Tibial artery (tissue), 4 donors: ENCODE results near the gene SMU1.

ENCODE experiments used
- DNase-seq, 2 donors: peaks; one replicate each; pipeline ENCODE4 v3.0.0-alpha.2; 2019
- H3K27ac ChIP-seq, 2 donors: fragments of 200-600 bp; sonication (generic) in 1 of 2; 1 replicate in 1 of 2; 2 replicates in 1 of 2; pipeline ENCODE4 v1.5.1; 2018 to 2019; ENCODE audit warnings: mild to moderate bottlenecking in 1 of 2
- H3K27me3 ChIP-seq, 2 donors: fragments of 200-600 bp; sonication (generic) in 1 of 2; one replicate each; pipeline versions ENCODE4 v1.5.1 to v1.6.0; 2016 to 2019
- H3K36me3 ChIP-seq, 3 donors: fragments of 200-600 bp; sonication (generic) in 2 of 3; one replicate each; pipeline ENCODE4 v1.5.1; 2016 to 2019; ENCODE audit warnings: mild to moderate bottlenecking in 2 of 3
- H3K4me1 ChIP-seq, 4 donors: fragments of 200-600 bp; sonication (generic) in 2 of 4; 1 replicate in 3 of 4; 2 replicates in 1 of 4; pipeline ENCODE4 v1.5.1; 2016 to 2019
- H3K4me3 ChIP-seq, 2 donors: fragments of 200-600 bp; sonication (generic) in 1 of 2; 1 replicate in 1 of 2; 2 replicates in 1 of 2; pipeline ENCODE4 v1.5.1; 2018 to 2019; ENCODE audit warnings: mild to moderate bottlenecking in 2 of 2
- H3K9me3 ChIP-seq, 3 donors: fragments of 200-600 bp; sonication (generic) in 1 of 3; one replicate each; pipeline ENCODE4 v1.5.1; 2016 to 2019
- CTCF ChIP-seq, 2 experiments: fragments of 200-600 bp in 1 of 2; fragments of 450-650 bp in 1 of 2; IDR thresholded peaks; one replicate each; pipeline ENCODE4 v1.5.1; 2017 to 2019; ENCODE audit warnings: antibody characterized with exemption in 2 of 2, mild to moderate bottlenecking in 1 of 2, moderate library complexity in 1 of 2
- intact Hi-C: fragments of 100-400 bp; cut with DNase I; formaldehyde crosslinking; loops from one replicate; pipeline ENCODE4 v1.15.0; 2023; ENCODE audit warnings: low total_unique reads

Gene SMU1

GRCh38 chr9:33044162-33044673 lies 32.3 kb downstream of the SMU1 start:
- intact Hi-C loops, result no loop called here
- peaks cover 13 to 45% (median 44%) of the 10 kb centered on the region in 3 donors for H3K36me3 ChIP-seq

GRCh38 chr9:33043671-33044070 lies 32.8 kb downstream of the SMU1 start:
- Histone ChIP-seq H3K9me3 (no peaks in the 10 kb centered on the region), H3K27ac (peak overlapping the region; percentile 89 to 97), H3K4me1 (peaks cover 0 to 7% (median 5%) of the 10 kb centered on the region in 4 donors), H3K4me3 (peak overlapping the region; percentile 58 to 74), H3K27me3 (no peaks in the 10 kb centered on the region), H3K36me3 (peaks cover 14 to 45% (median 44%) of the 10 kb centered on the region in 3 donors)
- no peak for TF ChIP-seq CTCF (IDR thresholded peaks at IDR 0.05)
- intact Hi-C loops, result no loop called here
- no peak for DNase-seq

More at GRCh38 chr9:33044162-33044673, 32.3 kb downstream of the SMU1 start:
- peak; percentile 89 to 92 for DNase-seq
- H3K4me3 ChIP-seq, result peak overlapping the region; percentile 58 to 74
- peaks cover 0 to 7% (median 5%) of the 10 kb centered on the region in 4 donors for H3K4me1 ChIP-seq
- H3K27ac ChIP-seq, result peak overlapping the region; percentile 89 to 97
- H3K27me3 ChIP-seq, result no peaks in the 10 kb centered on the region
- TF ChIP-seq CTCF (IDR thresholded peaks at IDR 0.05), result no peak
- H3K9me3 ChIP-seq, result no peaks in the 10 kb centered on the region

GRCh38 chr9:33042473-33042872 lies 34.0 kb downstream of the SMU1 start:
- Histone ChIP-seq H3K27ac (no peak overlapping the region), H3K9me3 (no peaks in the 10 kb centered on the region), H3K27me3 (no peaks in the 10 kb centered on the region), H3K36me3 (peaks cover 24 to 45% (median 45%) of the 10 kb centered on the region in 3 donors), H3K4me1 (peaks cover 0 to 7% (median 5%) of the 10 kb centered on the region in 4 donors), H3K4me3 (no peak overlapping the region)
- DNase-seq, result no peak
- TF ChIP-seq CTCF (IDR thresholded peaks at IDR 0.05), result no peak
- intact Hi-C loops, result no loop called here

- Histone ChIP-seq H3K4me3 (no peak overlapping the region), H3K36me3 (peaks cover 29 to 47% (median 45%) of the 10 kb centered on the region in 3 donors), H3K27me3 (no peaks in the 10 kb centered on the region), H3K27ac (no peak overlapping the region), H3K4me1 (peaks cover 0 to 7% (median 5%) of the 10 kb centered on the region in 4 donors), H3K9me3 (no peaks in the 10 kb centered on the region)
- no peak for TF ChIP-seq CTCF (IDR thresholded peaks at IDR 0.05)
- intact Hi-C loops, result no loop called here
- DNase-seq, result no peak
These were observed 34.9 kb downstream of the SMU1 start for GRCh38 chr9:33041432-33042188.

GRCh38 chr9:33040792-33041431 lies 35.6 kb downstream of the SMU1 start:
- H3K4me1 ChIP-seq, result peaks cover 0 to 7% (median 5%) of the 10 kb centered on the region in 4 donors
- intact Hi-C loops, result no loop called here
- no peak for DNase-seq
- H3K27me3 ChIP-seq, result no peaks in the 10 kb centered on the region
- H3K4me3 ChIP-seq, result no peak overlapping the region
- no peak overlapping the region for H3K27ac ChIP-seq
- TF ChIP-seq CTCF (IDR thresholded peaks at IDR 0.05), result no peak
- H3K36me3 ChIP-seq, result peaks cover 31 to 47% (median 45%) of the 10 kb centered on the region in 3 donors
- H3K9me3 ChIP-seq, result no peaks in the 10 kb centered on the region
